PC-3 (cell line): ENCODE results near the gene PPIL3. TPM values are rescaled to one million over a fixed set of nuclear protein-coding genes. Genes with fewer than 3 reads are reported as not detected.

Experiments used
- ATAC-seq: fragments of 200-7000 bp; cut with Tn5 transposase; 2 replicates; pipeline ENCODE4 v1.9.1; 2020; ENCODE audit warnings: mild to moderate bottlenecking, moderate library complexity
- BruUV-seq: library from RNA; stranded (reverse); fragments of 400-500 nt; replicated peaks from 2 replicates; lab custom pipeline; 2021; lab: Mats Ljungman, UMichigan
- CTCF ChIA-PET: fragments of 300-600 bp; sonication (Branson Sonifier 250); formaldehyde crosslinking; loops from one replicate; lab custom pipeline; 2022; ENCODE audit warnings: antibody characterized with exemption; lab: Charles Lee
- POLR2A ChIA-PET: fragments of 300-600 bp; sonication (Branson Sonifier 250); formaldehyde crosslinking; loops from one replicate; lab custom pipeline; 2022; ENCODE audit warnings: antibody characterized with exemption; ENCODE audit not compliant: unreplicated experiment; lab: Charles Lee
- DNase-seq: peaks from one replicate; pipeline ENCODE4 v3.0.0-alpha.2; 2015
- H2AFZ ChIP-seq: fragments of 300-600 bp; sonication (generic); 2 replicates; pipeline ENCODE4 v1.6.0; 2016; ENCODE audit warnings: antibody characterized with exemption, low read length
- H3F3A ChIP-seq: fragments of 300-600 bp; sonication (generic); one replicate; pipeline ENCODE4 v1.6.0; 2017; ENCODE audit warnings: antibody characterized with exemption, low read length, control low read depth, mild to moderate bottlenecking; ENCODE audit not compliant: unreplicated experiment
- H3K27ac ChIP-seq: fragments of 300-600 bp; sonication (generic); 2 replicates; pipeline ENCODE4 v1.5.1; 2016; ENCODE audit warnings: mild to moderate bottlenecking, low read length
- H3K27me3 ChIP-seq: fragments of 300-600 bp; sonication (generic); 2 replicates; pipeline ENCODE4 v1.6.1; 2016; ENCODE audit warnings: low read length, mixed read lengths
- H3K36me3 ChIP-seq: fragments of 300-600 bp; sonication (generic); 2 replicates; pipeline ENCODE4 v1.6.1; 2016; ENCODE audit warnings: low read depth, mixed run types, low read length, mixed read lengths
- H3K4me1 ChIP-seq: fragments of 300-600 bp; sonication (generic); 2 replicates; pipeline ENCODE4 v1.5.1; 2016; ENCODE audit warnings: low read length; ENCODE audit not compliant: insufficient read depth
- H3K4me2 ChIP-seq: fragments of 300-600 bp; sonication (generic); 2 replicates; pipeline ENCODE4 v1.6.0; 2016; ENCODE audit warnings: low read length
- H3K4me3 ChIP-seq: fragments of 300-600 bp; sonication (generic); 2 replicates; pipeline ENCODE4 v1.5.1; 2016; ENCODE audit warnings: mild to moderate bottlenecking, low read length, mixed read lengths
- H3K79me2 ChIP-seq: fragments of 300-600 bp; sonication (generic); 2 replicates; pipeline ENCODE4 v1.6.1; 2017; ENCODE audit warnings: low read length, mixed read lengths
- H3K9ac ChIP-seq: fragments of 300-600 bp; sonication (generic); 2 replicates; pipeline ENCODE4 v1.6.0; 2016; ENCODE audit warnings: mild to moderate bottlenecking, low read length
- H3K9me2 ChIP-seq: fragments of 300-600 bp; sonication (generic); replicated peaks from 2 replicates; pipeline ENCODE4 v1.6.1; 2016; ENCODE audit warnings: mixed run types, low read length, mixed read lengths
- H3K9me3 ChIP-seq: fragments of 300-600 bp; sonication (generic); 2 replicates; pipeline ENCODE4 v1.6.1; 2016; ENCODE audit warnings: low read length, mixed read lengths
- H4K20me1 ChIP-seq: fragments of 300-600 bp; sonication (generic); 2 replicates; pipeline ENCODE4 v1.6.1; 2016; ENCODE audit warnings: low read length, mixed read lengths
- CTCF ChIP-seq: fragments of 300-600 bp; sonication (generic); conservative IDR thresholded peaks from 2 replicates; pipeline ENCODE4 v1.5.1; 2017; ENCODE audit warnings: antibody characterized with exemption, low read depth, mild to moderate bottlenecking, low read length
- EZH2 ChIP-seq: fragments of 300-600 bp; sonication (generic); IDR thresholded peaks from one replicate; pipeline ENCODE4 v1.6.1; 2017; ENCODE audit warnings: antibody characterized with exemption, mild to moderate bottlenecking, low read length; ENCODE audit not compliant: unreplicated experiment
- EZH2phosphoT487 ChIP-seq: fragments of 300-600 bp; sonication (generic); IDR thresholded peaks from 2 replicates; pipeline ENCODE4 v1.6.1; 2018; ENCODE audit warnings: mild to moderate bottlenecking, antibody characterized with exemption, low read length, borderline replicate concordance
- intact Hi-C: fragments of 100-400 bp; cut with micrococcal nuclease; formaldehyde crosslinking; loops from 2 replicates; pipeline ENCODE4 v1.9.0; 2023
- total RNA-seq: library from RNA; depleted of rRNA; stranded (reverse); fragments of >200 nt; gene quantifications from 2 replicates; pipeline ENCODE4 v1.2.3, GENCODE V29; 2014

The PPIL3 gene
- total RNA-seq, 1 experiment from 2014 or later: 37.1 TPM

- intact Hi-C loops: no loop called here
- no peak for DNase-seq
- no peaks in the 10 kb centered on the region for H3F3A ChIP-seq
- no peaks in the 10 kb centered on the region for H3K79me2 ChIP-seq
- no peaks in the 10 kb centered on the region for H3K27me3 ChIP-seq
- H3K9ac ChIP-seq: no peak overlapping the region
- no peak overlapping the region for H2AFZ ChIP-seq
- no peak overlapping the region for H3K27ac ChIP-seq
- H3K4me2 ChIP-seq: no peak overlapping the region
- ChIA-PET POLR2A (no interaction called here), CTCF (no interaction called here)
- no peaks in the 10 kb centered on the region for H3K9me2 ChIP-seq
- H3K4me1 ChIP-seq: no peaks in the 10 kb centered on the region
- TF ChIP-seq EZH2phosphoT487: no peak
- no peak for TF ChIP-seq EZH2
- no peak for TF ChIP-seq CTCF
- ATAC-seq: no peak
- no peaks in the 10 kb centered on the region for H3K36me3 ChIP-seq
- no peak overlapping the region for H3K4me3 ChIP-seq
- no peaks in the 10 kb centered on the region for H4K20me1 ChIP-seq
- no TSS peak for BruUV-seq
- no peaks in the 10 kb centered on the region for H3K9me3 ChIP-seq
Measured at GRCh38 chr2:200843993-200844948, 44.6 kb downstream of the PPIL3 start.

GRCh38 chr2:200839513-200839912, 49.4 kb downstream of the PPIL3 start:
- no TSS peak for BruUV-seq
- no peak overlapping the region for H3K4me3 ChIP-seq
- no peaks in the 10 kb centered on the region for H3K4me1 ChIP-seq
- H3K27me3 ChIP-seq: no peaks in the 10 kb centered on the region
- CTCF ChIA-PET: no interaction called here
- H3K27ac ChIP-seq: no peak overlapping the region
- TF ChIP-seq EZH2phosphoT487 (no peak), CTCF (no peak), EZH2 (no peak)
- ATAC-seq: no peak
- H3K36me3 ChIP-seq: 0 out of 2 replicates have a peak, but pooled peaks cover 4% of the 10 kb centered on the region
- H3F3A ChIP-seq: no peaks in the 10 kb centered on the region
- no peaks in the 10 kb centered on the region for H4K20me1 ChIP-seq
- POLR2A ChIA-PET: no interaction called here
- peaks cover 9% of the 10 kb centered on the region for H3K9me3 ChIP-seq
- intact Hi-C loops: no loop called here
- no peaks in the 10 kb centered on the region for H3K9me2 ChIP-seq
- no peak overlapping the region for H3K9ac ChIP-seq
- no peak overlapping the region for H2AFZ ChIP-seq
- no peak for DNase-seq
- no peak overlapping the region for H3K4me2 ChIP-seq
- no peaks in the 10 kb centered on the region for H3K79me2 ChIP-seq

- Histone ChIP-seq H3K36me3 (0 out of 2 replicates have a peak, but pooled peaks cover 4% of the 10 kb centered on the region), H3F3A (no peaks in the 10 kb centered on the region), H3K4me3 (no peak overlapping the region), H3K27me3 (no peaks in the 10 kb centered on the region), H2AFZ (no peak overlapping the region), H3K9me3 (peaks cover 9% of the 10 kb centered on the region), H3K9me2 (no peaks in the 10 kb centered on the region), H3K27ac (no peak overlapping the region), H3K9ac (no peak overlapping the region), H3K4me1 (no peaks in the 10 kb centered on the region), H3K4me2 (no peak overlapping the region), H4K20me1 (no peaks in the 10 kb centered on the region), H3K79me2 (no peaks in the 10 kb centered on the region)
- ChIA-PET POLR2A (no interaction called here), CTCF (no interaction called here)
- DNase-seq: no peak
- ATAC-seq: no peak
- intact Hi-C loops: no loop called here
- BruUV-seq: no TSS peak
- TF ChIP-seq CTCF: no peak
- TF ChIP-seq EZH2phosphoT487: no peak
- TF ChIP-seq EZH2: no peak
Measured at GRCh38 chr2:200834701-200835100, 54.2 kb downstream of the PPIL3 start.
